NT2/D1 (cell line): ENCODE results near the gene PURA.

ENCODE experiments used
- DNase-seq: peaks from one replicate; pipeline ENCODE4 v3.0.0-alpha.2; 2011; ENCODE audit warnings: low read depth, low spot score
- H3K27me3 ChIP-seq: 2 replicates; pipeline ENCODE4 v1.6.0; 2011; ENCODE audit warnings: mild to moderate bottlenecking; ENCODE audit not compliant: insufficient read length, insufficient read depth
- H3K36me3 ChIP-seq: 2 replicates; pipeline ENCODE4 v1.6.1; 2011; ENCODE audit warnings: mild to moderate bottlenecking, low read length, mixed read lengths; ENCODE audit not compliant: insufficient read depth, insufficient read length
- H3K4me1 ChIP-seq: 2 replicates; pipeline ENCODE4 v1.5.1; 2011; ENCODE audit not compliant: insufficient read depth, insufficient read length
- H3K4me3 ChIP-seq: 2 replicates; pipeline ENCODE4 v1.5.1; 2011; ENCODE audit warnings: low read depth; ENCODE audit not compliant: insufficient read length
- H3K9ac ChIP-seq: 2 replicates; pipeline ENCODE4 v1.6.0; 2011; ENCODE audit warnings: low read depth; ENCODE audit not compliant: insufficient read length
- H3K9me3 ChIP-seq: 2 replicates; pipeline ENCODE4 v1.5.1; 2011; ENCODE audit warnings: mild to moderate bottlenecking, low read length; ENCODE audit not compliant: insufficient read depth
- SUZ12 ChIP-seq: IDR thresholded peaks from 2 replicates; pipeline ENCODE4 v1.6.1; 2011; ENCODE audit not compliant: insufficient read length, insufficient read depth; ENCODE audit errors: extremely low read depth
- YY1 ChIP-seq: IDR thresholded peaks from 2 replicates; pipeline ENCODE4 v1.6.1; 2011; ENCODE audit not compliant: insufficient read length, insufficient read depth
- ZNF274 ChIP-seq: IDR thresholded peaks from 2 replicates; pipeline ENCODE4 v1.6.1; 2011; ENCODE audit warnings: mild to moderate bottlenecking, low read depth, low read length

PURA gene

GRCh38 chr5:140116716-140117115 lies 2.8 kb downstream of the PURA start:
- Histone ChIP-seq H3K36me3 (no peaks in the 10 kb centered on the region), H3K4me1 (peaks cover 3% of the 10 kb centered on the region), H3K9ac (no peak overlapping the region), H3K9me3 (no peaks in the 10 kb centered on the region), H3K4me3 (no peak overlapping the region), H3K27me3 (peaks cover 19% of the 10 kb centered on the region)
- no peak for TF ChIP-seq ZNF274
- TF ChIP-seq SUZ12, result no peak
- TF ChIP-seq YY1, result no peak
- no peak for DNase-seq

GRCh38 chr5:140117523-140117922 lies 3.6 kb downstream of the PURA start:
- H3K36me3 ChIP-seq, result no peaks in the 10 kb centered on the region
- no peak overlapping the region for H3K4me3 ChIP-seq
- no peaks in the 10 kb centered on the region for H3K9me3 ChIP-seq
- no peaks in the 10 kb centered on the region for H3K4me1 ChIP-seq
- no peak for TF ChIP-seq SUZ12
- TF ChIP-seq ZNF274, result no peak
- no peak for TF ChIP-seq YY1
- DNase-seq, result no peak
- H3K27me3 ChIP-seq, result peaks cover 11% of the 10 kb centered on the region
- H3K9ac ChIP-seq, result no peak overlapping the region

- no peaks in the 10 kb centered on the region for H3K4me1 ChIP-seq
- no peak overlapping the region for H3K4me3 ChIP-seq
- no peaks in the 10 kb centered on the region for H3K9me3 ChIP-seq
- no peak overlapping the region for H3K9ac ChIP-seq
- H3K36me3 ChIP-seq, result no peaks in the 10 kb centered on the region
- H3K27me3 ChIP-seq, result peaks cover 2% of the 10 kb centered on the region
- TF ChIP-seq SUZ12 (no peak), YY1 (no peak), ZNF274 (no peak)
- DNase-seq, result no peak
These were observed 4.5 kb downstream of the PURA start for GRCh38 chr5:140118302-140118936.

GRCh38 chr5:140125637-140126036 lies 11.7 kb downstream of the PURA start, which contains the start of gene IGIP:
IGIP (plus strand) TSS chr5:140125937; CDS start chr5:140128477, 2,540 bp downstream.
- H3K4me3 ChIP-seq, result no peak within 1 kb of the TSS
- no peaks in the 10 kb centered on the region for H3K9me3 ChIP-seq
- TF ChIP-seq YY1 (no peak), SUZ12 (no peak), ZNF274 (no peak)
- no peaks in the 10 kb centered on the region for H3K27me3 ChIP-seq
- DNase-seq, result no peak
- H3K4me1 ChIP-seq, result no peaks in the 10 kb centered on the region
- no peaks in the 10 kb centered on the region for H3K36me3 ChIP-seq
- no peak within 1 kb of the TSS for H3K9ac ChIP-seq

- no peaks in the 10 kb centered on the region for H3K9me3 ChIP-seq
- DNase-seq, result no peak
- H3K27me3 ChIP-seq, result no peaks in the 10 kb centered on the region
- H3K4me3 ChIP-seq, result no peak overlapping the region
- H3K9ac ChIP-seq, result no peak overlapping the region
- no peaks in the 10 kb centered on the region for H3K4me1 ChIP-seq
- no peaks in the 10 kb centered on the region for H3K36me3 ChIP-seq
- TF ChIP-seq ZNF274 (no peak), YY1 (no peak), SUZ12 (no peak)
These were observed 12.6 kb downstream of the PURA start for GRCh38 chr5:140126315-140127012.

GRCh38 chr5:140128376-140128775 lies 14.5 kb downstream of the PURA start:
- no peaks in the 10 kb centered on the region for H3K9me3 ChIP-seq
- TF ChIP-seq ZNF274, result no peak
- TF ChIP-seq SUZ12, result no peak
- TF ChIP-seq YY1, result no peak
- DNase-seq, result no peak
- H3K9ac ChIP-seq, result no peak overlapping the region
- H3K4me3 ChIP-seq, result no peak overlapping the region
- no peaks in the 10 kb centered on the region for H3K27me3 ChIP-seq
- no peaks in the 10 kb centered on the region for H3K36me3 ChIP-seq
- H3K4me1 ChIP-seq, result no peaks in the 10 kb centered on the region

GRCh38 chr5:140130949-140131733 lies 17.2 kb downstream of the PURA start:
- no peaks in the 10 kb centered on the region for H3K27me3 ChIP-seq
- H3K4me3 ChIP-seq, result no peak overlapping the region
- DNase-seq, result no peak
- H3K9me3 ChIP-seq, result no peaks in the 10 kb centered on the region
- H3K36me3 ChIP-seq, result no peaks in the 10 kb centered on the region
- no peak overlapping the region for H3K9ac ChIP-seq
- TF ChIP-seq ZNF274 (no peak), YY1 (no peak), SUZ12 (no peak)
- H3K4me1 ChIP-seq, result no peaks in the 10 kb centered on the region
